H9 (cell line): ENCODE results near the gene PGLYRP3. TPM values are rescaled to one million over a fixed set of nuclear protein-coding genes. Genes with fewer than 3 reads are reported as not detected.

Experiments used
- DNase-seq: peaks from one replicate; pipeline ENCODE4 v3.0.0-alpha.2; 2017
- H2AFZ ChIP-seq: one replicate; pipeline ENCODE4 v1.6.1; 2013; ENCODE audit warnings: mild to moderate bottlenecking, low read length, control low read depth, moderate library complexity
- H2AK5ac ChIP-seq: 2 replicates; pipeline ENCODE4 v1.6.1; 2013; ENCODE audit warnings: low read length, control low read depth, mixed read lengths; ENCODE audit not compliant: insufficient read length
- H2BK120ac ChIP-seq: one replicate; pipeline ENCODE4 v1.6.1; 2013; ENCODE audit warnings: low read depth, mild to moderate bottlenecking, low read length, control low read depth, inconsistent platforms; ENCODE audit not compliant: poor library complexity, severe bottlenecking
- H2BK12ac ChIP-seq: 2 replicates; pipeline ENCODE4 v1.6.1; 2013; ENCODE audit warnings: low read length, control low read depth, mixed read lengths, low read depth; ENCODE audit not compliant: insufficient read length
- H2BK15ac ChIP-seq: 2 replicates; pipeline ENCODE4 v1.6.1; 2013; ENCODE audit warnings: low read depth, low read length, control low read depth
- H2BK20ac ChIP-seq: one replicate; pipeline ENCODE4 v1.6.1; 2013; ENCODE audit warnings: low read depth, mild to moderate bottlenecking, low read length, control low read depth, inconsistent platforms; ENCODE audit not compliant: poor library complexity, severe bottlenecking
- H2BK5ac ChIP-seq: 2 replicates; pipeline ENCODE4 v1.6.1; 2013; ENCODE audit warnings: low read length, control low read depth, mixed read lengths; ENCODE audit not compliant: insufficient read length
- H3K14ac ChIP-seq: 2 replicates; pipeline ENCODE4 v1.6.1; 2013; ENCODE audit warnings: low read length, control low read depth; ENCODE audit not compliant: insufficient read depth
- H3K18ac ChIP-seq: 2 replicates; pipeline ENCODE4 v1.6.1; 2013; ENCODE audit warnings: low read depth, mild to moderate bottlenecking, mixed read lengths, low read length, control low read depth; ENCODE audit not compliant: insufficient read length
- H3K23ac ChIP-seq: 2 replicates; pipeline ENCODE4 v1.6.1; 2013; ENCODE audit warnings: low read length, control low read depth, mixed read lengths, low read depth; ENCODE audit not compliant: insufficient read length
- H3K23me2 ChIP-seq: 2 replicates; pipeline ENCODE4 v1.6.1; 2013; ENCODE audit warnings: low read depth, mild to moderate bottlenecking, mixed read lengths, low read length, control low read depth; ENCODE audit not compliant: insufficient read length, poor library complexity, severe bottlenecking
- H3K27ac ChIP-seq: 2 replicates; pipeline ENCODE4 v1.5.1; 2013; ENCODE audit warnings: low read length, control low read depth, mixed read lengths, low read depth; ENCODE audit not compliant: insufficient read length
- H3K27me3 ChIP-seq: 2 replicates; pipeline ENCODE4 v1.6.1; 2013; ENCODE audit warnings: low read length, control low read depth, inconsistent platforms; ENCODE audit not compliant: insufficient read depth
- H3K4ac ChIP-seq: 2 replicates; pipeline ENCODE4 v1.6.1; 2013; ENCODE audit warnings: low read depth, mild to moderate bottlenecking, control low read depth, inconsistent platforms, low read length, moderate library complexity
- H3K4me1 ChIP-seq: 2 replicates; pipeline ENCODE4 v1.6.1; 2013; ENCODE audit warnings: low read length, control low read depth, inconsistent platforms; ENCODE audit not compliant: insufficient read depth
- H3K4me2 ChIP-seq: 2 replicates; pipeline ENCODE4 v1.6.1; 2013; ENCODE audit warnings: low read length, control low read depth, mixed read lengths; ENCODE audit not compliant: insufficient read length, insufficient read depth
- H3K56ac ChIP-seq: 2 replicates; pipeline ENCODE4 v1.6.1; 2013; ENCODE audit warnings: low read depth, mild to moderate bottlenecking, mixed read lengths, low read length, control low read depth; ENCODE audit not compliant: insufficient read length
- H3K79me1 ChIP-seq: 2 replicates; pipeline ENCODE4 v1.6.1; 2013; ENCODE audit warnings: low read depth, mild to moderate bottlenecking, moderate library complexity, low read length, control low read depth, inconsistent platforms; ENCODE audit not compliant: insufficient read depth, poor library complexity, severe bottlenecking
- H3K79me2 ChIP-seq: 2 replicates; pipeline ENCODE4 v1.6.1; 2013; ENCODE audit warnings: low read length, control low read depth, inconsistent platforms; ENCODE audit not compliant: insufficient read depth
- H3K9ac ChIP-seq: 2 replicates; pipeline ENCODE4 v1.6.1; 2013; ENCODE audit warnings: low read length, control low read depth, mixed read lengths; ENCODE audit not compliant: insufficient read length; ENCODE audit errors: extremely low read depth
- H3K9me3 ChIP-seq: one replicate; pipeline ENCODE4 v1.6.1; 2013; ENCODE audit warnings: low read depth, low read length, inconsistent platforms; ENCODE audit not compliant: control insufficient read depth
- H3T11ph ChIP-seq: one replicate; pipeline ENCODE4 v1.6.1; 2013; ENCODE audit warnings: mild to moderate bottlenecking, low read length, control low read depth, inconsistent platforms
- H4K20me1 ChIP-seq: one replicate; pipeline ENCODE4 v1.6.1; 2013; ENCODE audit not compliant: control insufficient read depth, insufficient read length, insufficient read depth
- H4K5ac ChIP-seq: 2 replicates; pipeline ENCODE4 v1.6.1; 2013; ENCODE audit warnings: low read depth, mild to moderate bottlenecking, mixed read lengths, low read length, control low read depth; ENCODE audit not compliant: insufficient read length
- H4K8ac ChIP-seq: replicated peaks from 2 replicates; pipeline ENCODE4 v1.6.1; 2013; ENCODE audit warnings: low read length, control low read depth, mixed read lengths, low read depth; ENCODE audit not compliant: insufficient read length
- H4K91ac ChIP-seq: 2 replicates; pipeline ENCODE4 v1.6.1; 2013; ENCODE audit warnings: low read depth, mild to moderate bottlenecking, moderate library complexity, mixed read lengths, low read length, control low read depth; ENCODE audit not compliant: insufficient read length
- H3K27ac Mint-ChIP-seq, 3 experiments: 2 replicates in 2 of 3; 3 replicates in 1 of 3; pipeline ENCODE4 v1.8.0; 2020 to 2021; ENCODE audit warnings: mixed read lengths in 3 of 3, mild to moderate bottlenecking in 1 of 3, moderate library complexity in 1 of 3
- H3K27me3 Mint-ChIP-seq: 2 replicates; pipeline ENCODE4 v1.8.0; 2021; ENCODE audit warnings: low read depth, mild to moderate bottlenecking, moderate library complexity, mixed read lengths
- H3K36me3 Mint-ChIP-seq, 3 experiments: 2 replicates in 2 of 3; 3 replicates in 1 of 3; pipeline ENCODE4 v1.8.0; 2020 to 2021; ENCODE audit warnings: low read depth in 3 of 3, mixed read lengths in 3 of 3; ENCODE audit not compliant: insufficient read depth in 1 of 3
- H3K4me1 Mint-ChIP-seq, 2 experiments: 2 replicates each; pipeline ENCODE4 v1.8.0; 2020; ENCODE audit warnings: mixed read lengths in 2 of 2
- H3K4me3 Mint-ChIP-seq, 2 experiments: 2 replicates in 1 of 2; 3 replicates in 1 of 2; pipeline ENCODE4 v1.8.0; 2020 to 2021; ENCODE audit warnings: mild to moderate bottlenecking in 2 of 2, mixed read lengths in 2 of 2, moderate library complexity in 1 of 2
- H3K9me3 Mint-ChIP-seq, 2 experiments: 2 replicates in 1 of 2; 3 replicates in 1 of 2; pipeline ENCODE4 v1.8.0; 2020; ENCODE audit warnings: mild to moderate bottlenecking in 2 of 2, mixed read lengths in 2 of 2, moderate library complexity in 1 of 2
- CTCF ChIP-seq: fragments of 200-600 bp; sonication (generic); conservative IDR thresholded peaks from 3 replicates; pipeline ENCODE4 v1.8.0; 2021; ENCODE audit warnings: antibody characterized with exemption, mild to moderate bottlenecking
- WGBS: extraction: QIAGEN DNeasy Blood & Tissue Kit; methylation state at CpG from one replicate; pipeline ENCODE4 v1.1.7; 2013; ENCODE audit warnings: missing lambda C conversion rate, low lambda C conversion rate, mixed read lengths; ENCODE audit not compliant: insufficient read length; ENCODE audit errors: extremely low coverage; 5-methylcytosine and 5-hydroxymethylcytosine counted together
- total RNA-seq: library from RNA; stranded (reverse); gene quantifications from 2 replicates; pipeline ENCODE4 v1.2.1, GENCODE V29; 2021

The PGLYRP3 gene
- total RNA-seq, 1 experiment from 2014 or later, result not detected

- Histone ChIP-seq H3K9me3 (no peaks in the 10 kb centered on the region), H2AFZ (no peak overlapping the region), H4K8ac (no peak overlapping the region), H2BK20ac (no peak overlapping the region), H3K23me2 (no peaks in the 10 kb centered on the region), H4K91ac (no peak overlapping the region), H3K18ac (no peak overlapping the region), H4K20me1 (no peaks in the 10 kb centered on the region), H3K4me2 (no peak overlapping the region), H3K4me1 (no peaks in the 10 kb centered on the region), H3K4ac (no peak overlapping the region), H3K79me2 (no peaks in the 10 kb centered on the region), H3T11ph (no peak overlapping the region), H2AK5ac (no peak overlapping the region), H3K23ac (no peak overlapping the region), H3K9ac (no peak overlapping the region), H2BK120ac (no peak overlapping the region), H2BK12ac (no peak overlapping the region), H2BK5ac (no peak overlapping the region), H3K56ac (no peak overlapping the region), H3K79me1 (no peaks in the 10 kb centered on the region), H2BK15ac (no peak overlapping the region), H3K27me3 (no peaks in the 10 kb centered on the region), H4K5ac (no peak overlapping the region), H3K14ac (no peak overlapping the region), H3K27ac (no peak overlapping the region)
- peaks cover 11 to 12% of the 10 kb centered on the region in 2 experiments for H3K4me1 Mint-ChIP-seq
- no peak overlapping the region for H3K27ac Mint-ChIP-seq
- TF ChIP-seq CTCF, result peak; percentile 89
- no peaks in the 10 kb centered on the region for H3K36me3 Mint-ChIP-seq
- H3K27me3 Mint-ChIP-seq, result peaks cover 32% of the 10 kb centered on the region
- no peak overlapping the region for H3K4me3 Mint-ChIP-seq
- DNase-seq, result peak; percentile 61
- WGBS, result no CpG with 5 or more reads among the region's 2 CpGs
- no peaks in the 10 kb centered on the region; a peak in 1 of 5 replicates for H3K9me3 Mint-ChIP-seq
Measured at GRCh38 chr1:153277852-153278251, 34.9 kb downstream of the PGLYRP3 start.
